K562 (cell line): ENCODE results near the gene LUZP1. TPM values are rescaled to one million over a fixed set of nuclear protein-coding genes. Genes with fewer than 3 reads are reported as not detected.

Source experiments
- BRCA1 ChIP-seq, 2 experiments: fragments of 450-650 bp in 1 of 2; sonication (generic) in 1 of 2; formaldehyde crosslinking in 1 of 2; IDR thresholded peaks; 2 replicates each; pipeline versions ENCODE4 v1.5.0 to v1.6.1; 2017 to 2020; ENCODE audit warnings: mild to moderate bottlenecking in 1 of 2, missing genetic modification reagents in 1 of 2
- ELF1 ChIP-seq: fragments of 200-800 bp; sonication (Bioruptor generic); IDR thresholded peaks from 2 replicates; pipeline ENCODE4 v1.6.1; 2016; ENCODE audit warnings: missing genetic modification characterization, missing compliant biosample characterization
- ESRRA ChIP-seq: fragments of 450-650 bp; IDR thresholded peaks from 2 replicates; pipeline ENCODE4 v1.6.1; 2014; ENCODE audit warnings: low read depth, mild to moderate bottlenecking, moderate library complexity, borderline replicate concordance
- GATAD2B ChIP-seq: fragments of 450-650 bp; IDR thresholded peaks from 2 replicates; pipeline ENCODE4 v1.6.1; 2017; ENCODE audit warnings: mild to moderate bottlenecking, borderline replicate concordance
- KAT8 ChIP-seq: fragments of 450-650 bp; IDR thresholded peaks from 2 replicates; pipeline ENCODE4 v1.6.1; 2016; ENCODE audit warnings: low read depth, mild to moderate bottlenecking
- MBD2 ChIP-seq: sonication (generic); IDR thresholded peaks from 2 replicates; pipeline ENCODE4 v1.6.1; 2016; ENCODE audit warnings: low read depth, borderline replicate concordance
- RBM22 ChIP-seq: fragments of 200-400 bp; formaldehyde crosslinking; IDR thresholded peaks from 2 replicates; pipeline ENCODE4 v1.6.1; 2018; ENCODE audit warnings: low read length, low read depth; ENCODE audit not compliant: poor library complexity, severe bottlenecking
- SNIP1 ChIP-seq: fragments of 450-650 bp; IDR thresholded peaks from 2 replicates; pipeline ENCODE4 v1.7.1; 2017; ENCODE audit warnings: low read depth, mild to moderate bottlenecking
- SRSF9 ChIP-seq: fragments of 200-400 bp; formaldehyde crosslinking; IDR thresholded peaks from 2 replicates; pipeline ENCODE4 v1.6.1; 2017; ENCODE audit warnings: low read depth, low read length, borderline replicate concordance
- YBX1 ChIP-seq: fragments of 450-650 bp; IDR thresholded peaks from 2 replicates; pipeline ENCODE4 v1.7.1; 2016; ENCODE audit warnings: mild to moderate bottlenecking
- ZNF3 ChIP-seq: fragments of 250-450 bp; sonication (Bioruptor Pico); IDR thresholded peaks from 2 replicates; pipeline ENCODE4 v1.5.0; 2021; ENCODE audit warnings: mild to moderate bottlenecking, moderate library complexity
- polyA plus RNA-seq, 8 experiments: library from polyadenylated mRNA; depleted of rRNA in 4 of 8; stranded (reverse) in 5 of 8; unstranded in 3 of 8; fragments of >200 nt; fragmentation: Nextera tagmentation in 2 of 8; fragmentation: Illumina TruSeq in 1 of 8; extraction: Ambion mirVana in 2 of 8; extraction: Trizol in 1 of 8; gene quantifications; 2 replicates each; pipeline versions ENCODE4 v1.2.1 to v1.2.3, GENCODE V29; 2011 to 2014; ENCODE audit warnings: inconsistent platforms in 1 of 8, missing spikeins in 1 of 8
- total RNA-seq, 7 experiments: library from RNA; depleted of rRNA in 6 of 7; stranded (reverse); fragments of >200 nt in 6 of 7; fragmentation: Illumina TruSeq in 2 of 7; extraction: Trizol in 2 of 7; gene quantifications; 2 replicates each; pipeline versions ENCODE4 v1.2.1 to v1.2.3, GENCODE V29; 2011 to 2021; ENCODE audit warnings: low replicate concordance in 1 of 7
- TF ChIP-seq, protein P1 (sequence below): fragments of 450-650 bp; IDR thresholded peaks from 2 replicates; pipeline ENCODE4 v1.6.1; 2016; ENCODE audit warnings: mild to moderate bottlenecking, moderate library complexity
- TF ChIP-seq, protein P2 (sequence below): sonication (generic); formaldehyde crosslinking; IDR thresholded peaks from 2 replicates; pipeline ENCODE4 v1.8.1; 2023; ENCODE audit warnings: mild to moderate bottlenecking, missing genetic modification reagents

LUZP1 gene
- total and polyA plus RNA-seq, 9 of the 15 experiments (the other 6 are each of a cell fraction or from before 2014, with no cell fraction given), result 6.5 to 19.1 (median 12.4) TPM

DNA sequence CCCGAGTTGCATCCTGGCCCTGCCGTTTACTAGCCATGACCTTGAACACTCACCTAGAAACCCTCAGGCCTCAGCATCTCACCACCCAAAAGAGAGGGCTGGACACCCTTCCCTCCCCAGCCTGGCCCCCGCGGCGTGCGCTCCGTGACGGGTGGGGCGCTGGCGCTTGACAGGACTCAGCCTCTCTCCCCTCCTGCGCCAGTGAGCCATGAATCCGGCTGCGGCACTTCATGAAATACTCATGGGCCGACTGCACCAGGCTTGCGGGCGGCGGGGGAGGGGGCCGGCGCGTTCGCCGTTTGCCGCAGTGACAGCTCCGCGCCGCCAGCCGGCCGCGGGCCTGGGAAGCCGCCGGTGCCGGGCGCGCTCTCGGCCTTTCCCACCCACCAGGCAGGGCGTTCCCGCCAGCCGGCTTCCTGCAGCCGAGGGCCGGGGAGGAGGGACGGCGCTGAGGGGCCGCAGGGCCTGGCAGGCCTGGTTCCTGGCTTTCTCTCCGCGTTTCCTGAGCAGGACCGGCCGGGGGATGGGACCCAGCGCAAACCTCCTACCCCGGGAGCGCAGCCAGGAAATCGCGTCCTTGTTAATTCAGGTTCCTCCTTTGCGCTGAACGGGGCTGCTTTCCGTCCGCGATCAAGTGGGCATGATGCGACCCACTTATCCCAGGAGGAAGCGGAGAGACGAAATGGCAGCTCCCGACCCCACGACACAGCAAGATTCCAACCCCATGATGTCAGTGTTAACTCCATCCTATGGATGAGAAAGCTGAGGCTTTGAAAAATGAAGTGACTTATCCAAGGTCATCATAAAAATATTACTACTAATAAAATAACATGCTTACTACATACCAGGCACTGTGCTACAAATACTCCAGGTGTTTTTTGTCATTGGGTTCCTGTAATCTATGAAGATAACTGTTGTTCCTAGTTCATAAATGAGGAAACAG is 9.1 kb upstream of the LUZP1 start (continued):
- TF ChIP-seq, protein P1, sequence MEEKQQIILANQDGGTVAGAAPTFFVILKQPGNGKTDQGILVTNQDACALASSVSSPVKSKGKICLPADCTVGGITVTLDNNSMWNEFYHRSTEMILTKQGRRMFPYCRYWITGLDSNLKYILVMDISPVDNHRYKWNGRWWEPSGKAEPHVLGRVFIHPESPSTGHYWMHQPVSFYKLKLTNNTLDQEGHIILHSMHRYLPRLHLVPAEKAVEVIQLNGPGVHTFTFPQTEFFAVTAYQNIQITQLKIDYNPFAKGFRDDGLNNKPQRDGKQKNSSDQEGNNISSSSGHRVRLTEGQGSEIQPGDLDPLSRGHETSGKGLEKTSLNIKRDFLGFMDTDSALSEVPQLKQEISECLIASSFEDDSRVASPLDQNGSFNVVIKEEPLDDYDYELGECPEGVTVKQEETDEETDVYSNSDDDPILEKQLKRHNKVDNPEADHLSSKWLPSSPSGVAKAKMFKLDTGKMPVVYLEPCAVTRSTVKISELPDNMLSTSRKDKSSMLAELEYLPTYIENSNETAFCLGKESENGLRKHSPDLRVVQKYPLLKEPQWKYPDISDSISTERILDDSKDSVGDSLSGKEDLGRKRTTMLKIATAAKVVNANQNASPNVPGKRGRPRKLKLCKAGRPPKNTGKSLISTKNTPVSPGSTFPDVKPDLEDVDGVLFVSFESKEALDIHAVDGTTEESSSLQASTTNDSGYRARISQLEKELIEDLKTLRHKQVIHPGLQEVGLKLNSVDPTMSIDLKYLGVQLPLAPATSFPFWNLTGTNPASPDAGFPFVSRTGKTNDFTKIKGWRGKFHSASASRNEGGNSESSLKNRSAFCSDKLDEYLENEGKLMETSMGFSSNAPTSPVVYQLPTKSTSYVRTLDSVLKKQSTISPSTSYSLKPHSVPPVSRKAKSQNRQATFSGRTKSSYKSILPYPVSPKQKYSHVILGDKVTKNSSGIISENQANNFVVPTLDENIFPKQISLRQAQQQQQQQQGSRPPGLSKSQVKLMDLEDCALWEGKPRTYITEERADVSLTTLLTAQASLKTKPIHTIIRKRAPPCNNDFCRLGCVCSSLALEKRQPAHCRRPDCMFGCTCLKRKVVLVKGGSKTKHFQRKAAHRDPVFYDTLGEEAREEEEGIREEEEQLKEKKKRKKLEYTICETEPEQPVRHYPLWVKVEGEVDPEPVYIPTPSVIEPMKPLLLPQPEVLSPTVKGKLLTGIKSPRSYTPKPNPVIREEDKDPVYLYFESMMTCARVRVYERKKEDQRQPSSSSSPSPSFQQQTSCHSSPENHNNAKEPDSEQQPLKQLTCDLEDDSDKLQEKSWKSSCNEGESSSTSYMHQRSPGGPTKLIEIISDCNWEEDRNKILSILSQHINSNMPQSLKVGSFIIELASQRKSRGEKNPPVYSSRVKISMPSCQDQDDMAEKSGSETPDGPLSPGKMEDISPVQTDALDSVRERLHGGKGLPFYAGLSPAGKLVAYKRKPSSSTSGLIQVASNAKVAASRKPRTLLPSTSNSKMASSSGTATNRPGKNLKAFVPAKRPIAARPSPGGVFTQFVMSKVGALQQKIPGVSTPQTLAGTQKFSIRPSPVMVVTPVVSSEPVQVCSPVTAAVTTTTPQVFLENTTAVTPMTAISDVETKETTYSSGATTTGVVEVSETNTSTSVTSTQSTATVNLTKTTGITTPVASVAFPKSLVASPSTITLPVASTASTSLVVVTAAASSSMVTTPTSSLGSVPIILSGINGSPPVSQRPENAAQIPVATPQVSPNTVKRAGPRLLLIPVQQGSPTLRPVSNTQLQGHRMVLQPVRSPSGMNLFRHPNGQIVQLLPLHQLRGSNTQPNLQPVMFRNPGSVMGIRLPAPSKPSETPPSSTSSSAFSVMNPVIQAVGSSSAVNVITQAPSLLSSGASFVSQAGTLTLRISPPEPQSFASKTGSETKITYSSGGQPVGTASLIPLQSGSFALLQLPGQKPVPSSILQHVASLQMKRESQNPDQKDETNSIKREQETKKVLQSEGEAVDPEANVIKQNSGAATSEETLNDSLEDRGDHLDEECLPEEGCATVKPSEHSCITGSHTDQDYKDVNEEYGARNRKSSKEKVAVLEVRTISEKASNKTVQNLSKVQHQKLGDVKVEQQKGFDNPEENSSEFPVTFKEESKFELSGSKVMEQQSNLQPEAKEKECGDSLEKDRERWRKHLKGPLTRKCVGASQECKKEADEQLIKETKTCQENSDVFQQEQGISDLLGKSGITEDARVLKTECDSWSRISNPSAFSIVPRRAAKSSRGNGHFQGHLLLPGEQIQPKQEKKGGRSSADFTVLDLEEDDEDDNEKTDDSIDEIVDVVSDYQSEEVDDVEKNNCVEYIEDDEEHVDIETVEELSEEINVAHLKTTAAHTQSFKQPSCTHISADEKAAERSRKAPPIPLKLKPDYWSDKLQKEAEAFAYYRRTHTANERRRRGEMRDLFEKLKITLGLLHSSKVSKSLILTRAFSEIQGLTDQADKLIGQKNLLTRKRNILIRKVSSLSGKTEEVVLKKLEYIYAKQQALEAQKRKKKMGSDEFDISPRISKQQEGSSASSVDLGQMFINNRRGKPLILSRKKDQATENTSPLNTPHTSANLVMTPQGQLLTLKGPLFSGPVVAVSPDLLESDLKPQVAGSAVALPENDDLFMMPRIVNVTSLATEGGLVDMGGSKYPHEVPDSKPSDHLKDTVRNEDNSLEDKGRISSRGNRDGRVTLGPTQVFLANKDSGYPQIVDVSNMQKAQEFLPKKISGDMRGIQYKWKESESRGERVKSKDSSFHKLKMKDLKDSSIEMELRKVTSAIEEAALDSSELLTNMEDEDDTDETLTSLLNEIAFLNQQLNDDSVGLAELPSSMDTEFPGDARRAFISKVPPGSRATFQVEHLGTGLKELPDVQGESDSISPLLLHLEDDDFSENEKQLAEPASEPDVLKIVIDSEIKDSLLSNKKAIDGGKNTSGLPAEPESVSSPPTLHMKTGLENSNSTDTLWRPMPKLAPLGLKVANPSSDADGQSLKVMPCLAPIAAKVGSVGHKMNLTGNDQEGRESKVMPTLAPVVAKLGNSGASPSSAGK, result peak; percentile 77
- TF ChIP-seq ESRRA (peak; percentile 85), BRCA1 (IDR thresholded peaks at IDR 0.05) (no peak), BRCA1 (CRISPR knock-in tag; IDR thresholded peaks at IDR 0.05) (no peak), KAT8 (no peak), RBM22 (no peak), ELF1 (tag) (0 out of 2 replicates have a peak, but pooled peaks have one; percentile 20), MBD2 (no peak), ZNF3 (CRISPR knock-in tag) (no peak), SRSF9 (no peak), SNIP1 (no peak), YBX1 (no peak), GATAD2B (peak; percentile 87; the same call in 1 of the 2 replicates)
- TF ChIP-seq, protein P2, sequence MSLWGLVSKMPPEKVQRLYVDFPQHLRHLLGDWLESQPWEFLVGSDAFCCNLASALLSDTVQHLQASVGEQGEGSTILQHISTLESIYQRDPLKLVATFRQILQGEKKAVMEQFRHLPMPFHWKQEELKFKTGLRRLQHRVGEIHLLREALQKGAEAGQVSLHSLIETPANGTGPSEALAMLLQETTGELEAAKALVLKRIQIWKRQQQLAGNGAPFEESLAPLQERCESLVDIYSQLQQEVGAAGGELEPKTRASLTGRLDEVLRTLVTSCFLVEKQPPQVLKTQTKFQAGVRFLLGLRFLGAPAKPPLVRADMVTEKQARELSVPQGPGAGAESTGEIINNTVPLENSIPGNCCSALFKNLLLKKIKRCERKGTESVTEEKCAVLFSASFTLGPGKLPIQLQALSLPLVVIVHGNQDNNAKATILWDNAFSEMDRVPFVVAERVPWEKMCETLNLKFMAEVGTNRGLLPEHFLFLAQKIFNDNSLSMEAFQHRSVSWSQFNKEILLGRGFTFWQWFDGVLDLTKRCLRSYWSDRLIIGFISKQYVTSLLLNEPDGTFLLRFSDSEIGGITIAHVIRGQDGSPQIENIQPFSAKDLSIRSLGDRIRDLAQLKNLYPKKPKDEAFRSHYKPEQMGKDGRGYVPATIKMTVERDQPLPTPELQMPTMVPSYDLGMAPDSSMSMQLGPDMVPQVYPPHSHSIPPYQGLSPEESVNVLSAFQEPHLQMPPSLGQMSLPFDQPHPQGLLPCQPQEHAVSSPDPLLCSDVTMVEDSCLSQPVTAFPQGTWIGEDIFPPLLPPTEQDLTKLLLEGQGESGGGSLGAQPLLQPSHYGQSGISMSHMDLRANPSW, result no peak
